ENCODE measurements around the gene MACROD2. TPM values are rescaled to one million over a fixed set of nuclear protein-coding genes. Genes with fewer than 3 reads are reported as not detected.

The MACROD2 gene
- total and polyA plus RNA-seq, 2 experiments from 2014 or later: 2.8 to 4.3 TPM

GRCh38 chr20:15485519-15485918 lies 1490.2 kb downstream of the MACROD2 start:
- Histone ChIP-seq H3K27me3 (ENCODE audit: insufficient read depth) (no peaks in the 10 kb centered on the region), H3K36me3 (ENCODE audit: insufficient read depth) (no peaks in the 10 kb centered on the region), H3K4me2 (no peak overlapping the region), H3K4me1 (ENCODE audit: insufficient read depth) (peaks cover 8% of the 10 kb centered on the region; the same call in 1 of the 2 replicates), H4K20me1 (replicated peaks; ENCODE audit: insufficient read depth) (no peaks in the 10 kb centered on the region), H3K9me2 (ENCODE audit: insufficient read depth) (peaks cover 3% of the 10 kb centered on the region; the same call in 1 of the 2 replicates), H3K27ac (ENCODE audit: low read depth) (no peak overlapping the region), H3K4me3 (no peak overlapping the region), H2AFZ (no peak overlapping the region), H3K79me2 (replicated peaks; ENCODE audit: insufficient read depth) (no peaks in the 10 kb centered on the region), H3F3A (replicated peaks; ENCODE audit: low read depth) (no peaks in the 10 kb centered on the region)
- Mint-ChIP-seq H3K36me3 (ENCODE audit: low read depth) (no peaks in the 10 kb centered on the region), H3K4me1 (peaks cover 15% of the 10 kb centered on the region; the same call in 2 of the 3 replicates), H3K27ac (no peak overlapping the region; the same call in 1 of the 2 replicates), H3K27me3 (ENCODE audit: insufficient read depth, low read depth, poor library complexity) (no peaks in the 10 kb centered on the region), H3K4me3 (no peak overlapping the region), H3K9me3 (no peaks in the 10 kb centered on the region)
- DNase-seq (ENCODE audit: low spot score): no peak
- no peak for ATAC-seq
- TF ChIP-seq JUNB (IDR thresholded peaks at IDR 0.05; ENCODE audit: unreplicated experiment) (no peak), EZH2 (IDR thresholded peaks at IDR 0.05; ENCODE audit: low read depth, unreplicated experiment) (no peak), STAT1 (IDR thresholded peaks at IDR 0.05; ENCODE audit: unreplicated experiment) (no peak), REST (IDR thresholded peaks at IDR 0.05; ENCODE audit: unreplicated experiment) (no peak), ZNF114 (CRISPR knock-in tag; IDR thresholded peaks at IDR 0.05) (no peak), POLR2AphosphoS5 (IDR thresholded peaks at IDR 0.05; ENCODE audit: low read depth) (no peak), ZNF331 (CRISPR knock-in tag; IDR thresholded peaks at IDR 0.05; ENCODE audit: low read depth) (no peak)

- H4K20me1 ChIP-seq (replicated peaks; ENCODE audit: insufficient read depth): no peaks in the 10 kb centered on the region
- peaks cover 8% of the 10 kb centered on the region for H3K4me1 ChIP-seq (ENCODE audit: insufficient read depth)
- H3K9me2 ChIP-seq (ENCODE audit: insufficient read depth): peaks cover 3% of the 10 kb centered on the region; the same call in 1 of the 2 replicates
- Mint-ChIP-seq H3K36me3 (ENCODE audit: low read depth) (no peaks in the 10 kb centered on the region), H3K4me3 (no peak overlapping the region), H3K9me3 (no peaks in the 10 kb centered on the region), H3K27me3 (ENCODE audit: insufficient read depth, low read depth, poor library complexity) (no peaks in the 10 kb centered on the region), H3K27ac (no peak overlapping the region; the same call in 1 of the 2 replicates), H3K4me1 (peaks cover 15% of the 10 kb centered on the region)
- H2AFZ ChIP-seq: no peak overlapping the region
- DNase-seq (ENCODE audit: low spot score): no peak
- H3K27me3 ChIP-seq (ENCODE audit: insufficient read depth): no peaks in the 10 kb centered on the region
- no peak for ATAC-seq
- H3K27ac ChIP-seq (ENCODE audit: low read depth): no peak overlapping the region
- no peak overlapping the region for H3K4me2 ChIP-seq
- H3K4me3 ChIP-seq: no peak overlapping the region
- H3K79me2 ChIP-seq (replicated peaks; ENCODE audit: insufficient read depth): no peaks in the 10 kb centered on the region
- H3K36me3 ChIP-seq (ENCODE audit: insufficient read depth): no peaks in the 10 kb centered on the region
- no peaks in the 10 kb centered on the region for H3F3A ChIP-seq (replicated peaks; ENCODE audit: low read depth)
- no peak for TF ChIP-seq ZNF331 (CRISPR knock-in tag; IDR thresholded peaks at IDR 0.05; ENCODE audit: low read depth)
- TF ChIP-seq STAT1 (IDR thresholded peaks at IDR 0.05; ENCODE audit: unreplicated experiment): no peak
- TF ChIP-seq REST (IDR thresholded peaks at IDR 0.05; ENCODE audit: unreplicated experiment): no peak
- TF ChIP-seq CREB1 (CRISPR knock-in tag; IDR thresholded peaks at IDR 0.05; ENCODE audit: low read depth): no peak
These were observed 1491.7 kb downstream of the MACROD2 start for GRCh38 chr20:15487030-15487429.

All from GM23338 (cell line).